MG63 (cell line): ENCODE data around the gene PGBD2. TPM values are rescaled to one million over a fixed set of nuclear protein-coding genes. Genes with fewer than 3 reads are reported as not detected.
"Not testable (repeated sequence)": the region's sequence is repeated elsewhere in the genome, so short reads cannot be mapped to it uniquely, and the experiment has no call there.

ENCODE experiments used
- DNase-seq: peaks from one replicate; pipeline ENCODE4 v3.0.0-alpha.2; 2020
- H3K27me3 ChIP-seq: fragments of 250-450 bp; sonication (Bioruptor Pico); 2 replicates; pipeline ENCODE4 v1.5.1; 2020; ENCODE audit warnings: mild to moderate bottlenecking, moderate library complexity
- H3K36me3 ChIP-seq: fragments of 250-450 bp; sonication (Bioruptor Pico); 2 replicates; pipeline ENCODE4 v1.5.1; 2020; ENCODE audit warnings: mild to moderate bottlenecking, moderate library complexity
- H3K4me3 ChIP-seq: fragments of 250-450 bp; sonication (Bioruptor Pico); 2 replicates; pipeline ENCODE4 v1.5.1; 2020; ENCODE audit warnings: mild to moderate bottlenecking, moderate library complexity
- H3K9me3 ChIP-seq: fragments of 250-450 bp; sonication (Bioruptor Pico); 2 replicates; pipeline ENCODE4 v1.5.1; 2020; ENCODE audit warnings: mild to moderate bottlenecking, moderate library complexity
- total RNA-seq: library from RNA; depleted of rRNA; stranded (reverse); fragments of >200 nt; shearing (Covaris generic); gene quantifications from 2 replicates; pipeline ENCODE4 v1.2.3, GENCODE V29; 2014; ENCODE audit warnings: low replicate concordance

The PGBD2 gene
- total RNA-seq, 1 experiment from 2014 or later: 7.0 TPM

DNA sequence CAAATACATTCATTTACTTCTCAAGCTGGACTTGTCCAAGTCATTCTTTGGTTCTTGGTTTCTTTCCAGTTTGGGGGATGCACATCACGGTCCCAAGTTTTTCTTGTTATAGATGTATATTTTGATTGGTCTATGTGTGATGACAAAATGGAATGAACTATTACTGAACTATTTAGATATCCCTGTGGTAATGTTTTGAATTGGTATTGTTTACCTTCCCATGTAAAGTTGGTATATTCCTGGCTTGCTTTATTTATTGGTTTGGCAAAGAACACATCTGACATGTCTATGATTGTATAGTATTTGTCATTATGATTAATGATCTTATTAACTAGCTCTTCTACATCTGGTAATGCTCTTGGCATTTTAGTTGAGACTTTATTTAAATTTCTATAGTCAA is 24.8 kb upstream of the PGBD2 start:
- H3K36me3 ChIP-seq: no peaks in the 10 kb centered on the region
- no peak for DNase-seq
- H3K9me3 ChIP-seq: no peaks in the 10 kb centered on the region; the same call in 1 of the 2 replicates

DNA sequence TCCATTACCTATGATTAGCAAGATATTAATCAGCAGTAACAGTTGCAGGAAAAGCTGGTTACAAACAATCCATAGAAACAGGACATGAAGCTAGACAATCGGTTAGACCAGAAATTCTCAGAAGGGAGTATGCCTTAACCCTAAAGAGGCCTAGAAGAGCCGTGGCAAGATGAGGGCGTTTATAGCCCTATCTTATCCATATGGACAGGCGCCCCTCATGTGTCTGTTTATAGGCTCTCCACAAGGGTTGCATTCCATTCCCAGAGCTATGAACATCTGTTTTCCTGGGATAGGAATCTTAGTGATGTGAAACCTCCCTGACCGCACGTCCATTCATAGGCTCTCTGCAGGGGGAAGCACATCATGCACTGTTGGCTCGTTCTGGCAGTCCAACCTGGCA is 23.6 kb upstream of the PGBD2 start:
- H3K27me3 ChIP-seq, H3K4me3 ChIP-seq, DNase-seq, H3K36me3 ChIP-seq, H3K9me3 ChIP-seq: not testable (repeated sequence)

More for the DNA sequence above, 24.8 kb upstream of the PGBD2 start:
- Histone ChIP-seq H3K27me3 (0 out of 2 replicates have a peak, but pooled peaks cover 3% of the 10 kb centered on the region), H3K4me3 (no peak overlapping the region)

DNA sequence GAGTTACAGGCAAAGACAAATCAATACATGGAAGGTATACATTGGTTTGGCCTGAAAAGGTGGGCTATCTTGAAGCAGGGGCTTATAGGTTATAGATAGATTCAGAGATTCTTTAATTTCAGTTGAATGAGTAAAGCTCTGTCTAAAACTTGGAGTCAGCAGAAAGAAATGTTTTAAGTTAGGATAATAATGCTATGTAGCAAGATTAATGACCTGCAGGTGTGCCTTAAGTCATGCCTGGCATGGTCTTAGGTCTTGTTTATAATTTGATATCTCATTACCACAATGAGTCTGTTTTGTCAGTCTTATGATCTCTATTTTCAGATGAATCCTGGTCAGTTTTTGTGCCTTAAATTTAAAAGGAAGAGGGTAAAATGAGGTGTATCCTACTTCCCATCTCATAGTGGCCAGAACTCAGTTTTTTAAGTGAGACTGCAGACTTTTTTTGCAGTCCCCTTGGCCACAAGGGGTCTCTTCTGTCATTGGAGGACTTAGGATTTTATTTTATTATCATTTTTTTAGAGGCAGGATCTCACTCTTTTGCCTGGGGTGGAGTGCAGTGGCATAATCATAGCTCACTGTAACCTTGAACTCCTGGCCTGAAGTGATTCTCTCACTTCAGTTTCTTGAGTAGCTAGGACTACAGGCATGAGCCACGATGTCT is 21.3 kb upstream of the PGBD2 start:
- no peak for DNase-seq
- Histone ChIP-seq H3K27me3 (no peaks in the 10 kb centered on the region), H3K4me3 (no peak overlapping the region), H3K36me3 (no peaks in the 10 kb centered on the region), H3K9me3 (no peaks in the 10 kb centered on the region; the same call in 1 of the 2 replicates)

DNA sequence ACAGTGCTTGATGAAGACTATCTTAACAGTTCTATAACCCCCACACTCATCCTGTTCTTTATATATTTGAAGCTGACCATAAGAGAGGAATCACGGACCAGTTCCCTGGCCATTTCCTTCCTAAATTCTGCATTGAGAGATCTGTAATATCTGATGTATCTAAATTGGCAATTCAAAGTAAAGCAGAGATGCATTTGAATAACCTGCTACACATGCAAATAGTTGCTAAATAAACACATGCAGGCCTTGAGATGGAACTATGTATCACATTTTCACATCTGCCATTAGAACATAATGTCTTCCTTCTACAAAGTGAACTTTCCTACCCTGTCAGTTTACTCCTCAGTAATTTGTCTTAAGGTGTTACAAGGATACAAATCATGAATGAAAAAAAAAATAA is 20.4 kb upstream of the PGBD2 start:
- Histone ChIP-seq H3K9me3 (no peaks in the 10 kb centered on the region; the same call in 1 of the 2 replicates), H3K27me3 (no peaks in the 10 kb centered on the region), H3K4me3 (no peak overlapping the region), H3K36me3 (no peaks in the 10 kb centered on the region)
- no peak for DNase-seq

DNA sequence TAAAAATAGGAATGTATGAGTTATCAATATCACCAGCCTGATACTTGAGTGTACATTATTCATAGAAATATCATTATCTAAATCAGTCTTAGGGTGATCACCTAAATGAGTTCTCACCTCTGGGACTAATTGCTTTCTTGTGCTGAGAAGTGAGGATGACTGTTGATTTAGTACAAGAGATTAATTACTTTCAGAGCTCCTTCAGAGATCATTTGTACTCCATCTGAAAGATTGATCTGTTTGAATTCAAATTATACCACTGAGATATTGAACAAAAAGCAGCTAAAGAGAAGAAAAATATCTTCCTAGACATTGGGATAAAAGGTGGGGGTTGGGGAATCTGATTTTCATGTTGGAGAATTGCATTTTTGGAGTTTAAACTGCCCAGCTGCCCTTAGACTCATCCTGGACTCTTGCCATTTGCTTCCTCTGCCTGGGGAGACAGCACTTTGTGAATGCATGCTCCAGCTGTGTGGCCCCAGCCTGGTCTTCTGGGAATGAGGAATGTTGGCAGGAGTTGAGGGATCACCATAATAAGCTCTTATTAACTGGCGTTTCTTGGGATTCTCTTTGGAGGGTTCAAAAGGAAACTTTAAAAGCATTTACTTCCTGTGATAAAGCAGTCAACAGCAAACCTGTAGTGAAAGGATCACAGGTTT is 19.7 kb upstream of the PGBD2 start:
- Histone ChIP-seq H3K27me3 (no peaks in the 10 kb centered on the region), H3K9me3 (no peaks in the 10 kb centered on the region; the same call in 1 of the 2 replicates), H3K36me3 (no peaks in the 10 kb centered on the region), H3K4me3 (no peak overlapping the region)
- peak; percentile 75 for DNase-seq

DNA sequence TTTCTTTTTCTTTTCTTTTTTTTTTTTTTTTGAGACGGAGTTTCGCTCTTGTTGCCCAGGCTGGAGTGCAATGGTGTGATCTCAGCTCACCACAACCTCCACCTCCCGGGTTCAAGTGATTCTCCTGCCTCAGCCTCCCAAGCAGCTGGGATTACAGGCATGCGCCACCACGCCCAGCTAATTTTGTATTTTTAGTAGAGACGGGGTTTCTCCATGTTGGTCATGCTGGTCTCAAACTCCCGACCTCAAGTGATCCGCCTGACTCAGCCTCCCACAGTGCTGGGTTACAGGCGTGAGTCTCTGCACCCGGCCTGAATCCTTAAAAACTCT is 16.2 kb upstream of the PGBD2 start:
- not testable (repeated sequence) for DNase-seq, H3K27me3 ChIP-seq, H3K36me3 ChIP-seq, H3K9me3 ChIP-seq, H3K4me3 ChIP-seq

DNA sequence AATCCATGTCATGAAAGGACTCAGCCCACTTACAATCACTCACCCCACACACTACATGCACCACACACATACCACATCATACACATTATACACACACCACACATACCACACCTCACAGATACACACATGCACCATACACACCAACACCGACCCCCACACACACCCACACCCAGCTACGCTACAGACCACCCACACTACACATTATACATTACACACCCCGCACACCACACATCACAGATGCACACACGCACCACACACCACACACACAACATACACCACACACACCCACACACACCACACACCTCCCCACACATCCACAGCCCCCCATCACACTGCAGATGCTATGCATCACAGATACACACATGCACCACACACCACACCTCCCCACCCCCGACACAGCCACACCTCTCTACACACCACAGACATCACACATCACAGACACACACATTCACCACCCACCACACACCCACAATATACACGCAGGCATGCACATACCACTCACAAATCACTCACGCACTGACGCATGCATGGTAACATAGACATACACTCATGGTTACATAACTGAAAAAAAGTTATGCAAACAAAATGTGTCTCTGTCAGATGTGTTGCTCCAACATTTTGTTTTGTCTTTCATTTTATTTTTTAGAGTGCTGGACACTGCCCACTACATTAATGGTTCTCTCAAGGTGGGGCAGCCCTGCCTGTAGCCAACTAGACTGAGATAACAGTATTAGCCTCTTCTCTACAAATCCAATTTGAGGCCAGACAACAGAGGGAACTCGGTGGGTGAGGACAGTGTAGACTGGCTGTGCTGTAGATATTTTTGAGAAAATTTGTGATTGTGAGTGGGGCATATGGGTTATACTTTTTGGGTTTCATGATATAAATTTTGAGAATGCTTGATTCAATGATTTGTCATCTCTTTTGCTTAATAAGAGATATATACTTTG is 15.2 kb upstream of the PGBD2 start:
- H3K9me3 ChIP-seq: no peaks in the 10 kb centered on the region
- H3K27me3 ChIP-seq: no peaks in the 10 kb centered on the region; the same call in 1 of the 2 replicates
- H3K36me3 ChIP-seq: no peaks in the 10 kb centered on the region
- no peak overlapping the region for H3K4me3 ChIP-seq
- no peak for DNase-seq

DNA sequence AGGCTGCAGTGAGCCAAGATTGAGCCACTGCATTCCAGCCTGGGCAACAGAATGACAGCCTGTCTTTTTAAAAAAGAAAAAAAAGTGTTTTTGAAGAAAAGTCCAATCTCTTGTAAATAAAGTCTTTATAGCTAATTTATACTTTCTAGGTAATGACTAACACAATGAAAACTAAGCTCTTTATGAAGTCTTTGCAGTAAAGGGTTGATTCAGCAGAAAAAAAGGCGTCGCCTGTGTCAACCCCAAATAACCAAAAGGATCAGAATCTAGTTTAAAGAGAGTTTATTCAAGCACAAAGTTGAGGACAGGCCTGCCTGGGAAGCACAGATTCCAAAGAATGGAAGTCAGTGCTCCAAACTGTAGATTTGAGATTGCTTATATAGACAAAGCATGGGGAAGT is 14.3 kb upstream of the PGBD2 start:
- Histone ChIP-seq H3K9me3 (no peaks in the 10 kb centered on the region), H3K4me3 (no peak overlapping the region), H3K27me3 (no peaks in the 10 kb centered on the region; the same call in 1 of the 2 replicates), H3K36me3 (no peaks in the 10 kb centered on the region)
- no peak for DNase-seq

DNA sequence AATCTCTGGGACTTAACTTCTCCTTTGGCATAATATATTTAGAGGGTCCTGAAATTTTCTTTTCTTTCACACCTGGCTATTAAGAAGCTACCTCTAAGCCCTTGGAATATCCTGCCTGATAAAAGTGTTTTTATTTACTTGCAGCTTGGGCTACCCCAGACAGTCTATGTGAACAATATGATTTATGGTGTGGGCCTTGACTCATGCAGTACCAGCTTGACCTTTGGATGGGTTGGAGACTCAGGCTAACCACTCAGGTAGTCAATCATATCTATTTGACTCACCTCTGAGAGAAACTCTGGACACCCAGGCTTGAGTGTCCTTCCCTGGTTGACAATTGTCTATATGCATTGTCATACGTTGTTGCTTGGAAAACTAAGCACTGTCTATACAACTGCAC is 13.4 kb upstream of the PGBD2 start:
- Histone ChIP-seq H3K4me3 (no peak overlapping the region), H3K27me3 (no peaks in the 10 kb centered on the region; the same call in 1 of the 2 replicates), H3K9me3 (no peaks in the 10 kb centered on the region), H3K36me3 (no peaks in the 10 kb centered on the region)
- DNase-seq: no peak

DNA sequence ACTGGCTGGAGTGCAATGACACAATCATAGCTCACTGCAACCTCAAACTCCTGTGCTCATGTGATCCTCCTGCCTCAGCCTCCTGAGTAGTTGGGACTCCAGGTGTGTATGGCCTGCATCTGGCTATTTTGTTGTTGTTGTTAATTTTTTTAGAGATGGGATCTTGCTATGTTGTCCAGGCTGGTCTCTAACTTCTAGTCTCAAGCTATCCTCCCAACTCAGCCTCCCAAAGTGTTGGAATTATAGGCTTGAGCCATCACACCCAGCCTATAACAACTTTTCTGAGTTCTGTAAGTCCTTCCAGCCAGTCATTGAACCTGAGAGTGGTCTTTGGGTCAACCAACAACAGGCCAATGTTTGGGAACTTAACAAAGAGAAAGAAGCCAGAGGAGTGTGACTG is 11.2 kb upstream of the PGBD2 start:
- H3K9me3 ChIP-seq: no peaks in the 10 kb centered on the region; the same call in 1 of the 2 replicates
- H3K36me3 ChIP-seq: no peaks in the 10 kb centered on the region
- no peak overlapping the region for H3K4me3 ChIP-seq
- no peaks in the 10 kb centered on the region; the same call in 1 of the 2 replicates for H3K27me3 ChIP-seq
- DNase-seq: no peak

DNA sequence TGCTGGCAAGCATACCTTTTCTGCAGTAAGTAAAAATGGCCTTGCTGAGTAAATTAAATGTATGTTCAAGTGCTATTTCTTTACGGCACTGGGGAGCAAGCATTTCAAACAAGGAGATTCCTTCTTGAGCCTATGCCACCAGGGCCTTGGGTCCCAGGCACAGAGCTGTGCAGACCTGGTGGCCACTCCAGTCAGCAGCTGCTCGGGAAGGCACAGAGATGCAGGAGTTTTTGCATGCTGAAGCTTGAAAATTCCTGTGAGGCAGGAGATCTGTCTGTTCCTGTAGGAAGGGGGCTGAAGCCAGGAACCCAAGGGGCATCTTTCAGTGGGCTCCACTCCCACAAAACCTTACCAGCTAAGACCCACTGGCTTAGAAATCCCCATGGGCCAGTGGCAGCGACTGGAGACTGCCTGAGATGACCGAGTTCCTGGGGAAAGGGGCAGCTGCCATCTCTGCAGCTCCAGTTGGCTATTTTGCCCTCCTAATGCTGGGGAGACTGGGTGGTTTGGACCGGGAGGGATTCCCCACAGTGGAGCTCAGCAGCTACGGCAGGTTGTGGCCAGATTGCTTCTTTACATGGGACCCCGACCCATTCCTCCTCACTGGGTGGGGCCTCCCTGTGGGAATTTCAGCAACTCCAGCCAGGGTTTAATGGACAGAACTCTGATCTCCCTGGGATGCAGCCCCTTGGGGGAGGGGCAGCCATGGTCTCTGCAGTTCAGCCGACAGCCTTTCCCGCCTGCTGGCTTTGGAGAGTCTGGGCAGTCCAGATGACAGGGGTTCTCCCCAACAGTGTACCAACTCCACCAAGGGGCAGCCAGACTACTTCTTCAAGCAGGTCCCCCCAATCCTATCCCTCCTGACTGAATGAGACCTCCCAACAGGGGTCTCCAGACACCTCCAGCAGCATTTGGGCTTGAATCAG is 8.4 kb upstream of the PGBD2 start:
- Histone ChIP-seq H3K27me3 (peaks cover 13% of the 10 kb centered on the region), H3K9me3 (no peaks in the 10 kb centered on the region; the same call in 1 of the 2 replicates), H3K36me3 (no peaks in the 10 kb centered on the region), H3K4me3 (no peak overlapping the region)
- no peak for DNase-seq

DNA sequence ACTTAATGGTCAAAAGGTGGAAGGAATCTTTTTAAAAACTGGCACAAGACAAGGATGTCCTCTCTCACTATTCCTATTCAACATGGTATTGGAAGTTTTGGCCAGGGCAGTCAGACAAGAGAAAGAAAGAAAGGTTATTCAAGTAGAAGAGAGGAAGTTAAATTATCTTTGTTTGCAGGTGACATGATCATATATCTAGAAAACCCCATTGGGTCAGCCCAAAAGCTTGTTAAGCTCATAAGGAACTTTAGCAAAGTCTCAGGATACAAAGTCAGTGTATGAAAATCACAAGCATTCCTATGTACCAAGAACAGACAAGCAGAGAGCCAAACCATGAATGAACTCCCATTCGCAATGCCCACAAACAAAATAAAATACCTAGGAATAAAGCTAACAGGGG is 5.4 kb upstream of the PGBD2 start:
- no peaks in the 10 kb centered on the region; the same call in 1 of the 2 replicates for H3K9me3 ChIP-seq
- DNase-seq: no peak
- no peak overlapping the region for H3K4me3 ChIP-seq
- H3K36me3 ChIP-seq: no peaks in the 10 kb centered on the region
- peaks cover 13% of the 10 kb centered on the region for H3K27me3 ChIP-seq

DNA sequence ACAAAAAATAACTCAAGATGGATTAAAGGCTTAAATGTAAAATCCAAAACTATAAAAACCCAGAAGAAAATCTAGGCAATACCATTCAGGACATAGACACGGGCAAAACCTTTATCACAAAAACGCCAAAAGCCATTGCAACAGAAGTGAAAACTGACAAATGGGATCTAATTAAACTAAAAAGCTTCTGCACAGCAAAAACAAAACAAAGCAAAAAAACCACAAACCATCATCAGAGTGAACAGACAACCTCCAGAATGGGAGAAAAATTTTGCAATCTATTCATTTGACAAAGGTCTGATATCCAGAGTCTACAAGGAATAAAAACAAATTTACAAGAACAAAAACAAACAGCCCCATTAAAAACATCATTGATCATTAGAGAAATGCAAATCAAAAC is 4.5 kb upstream of the PGBD2 start:
- Histone ChIP-seq H3K27me3 (peaks cover 13% of the 10 kb centered on the region), H3K9me3 (no peaks in the 10 kb centered on the region; the same call in 1 of the 2 replicates), H3K36me3 (no peaks in the 10 kb centered on the region), H3K4me3 (no peak overlapping the region)
- DNase-seq: no peak

DNA sequence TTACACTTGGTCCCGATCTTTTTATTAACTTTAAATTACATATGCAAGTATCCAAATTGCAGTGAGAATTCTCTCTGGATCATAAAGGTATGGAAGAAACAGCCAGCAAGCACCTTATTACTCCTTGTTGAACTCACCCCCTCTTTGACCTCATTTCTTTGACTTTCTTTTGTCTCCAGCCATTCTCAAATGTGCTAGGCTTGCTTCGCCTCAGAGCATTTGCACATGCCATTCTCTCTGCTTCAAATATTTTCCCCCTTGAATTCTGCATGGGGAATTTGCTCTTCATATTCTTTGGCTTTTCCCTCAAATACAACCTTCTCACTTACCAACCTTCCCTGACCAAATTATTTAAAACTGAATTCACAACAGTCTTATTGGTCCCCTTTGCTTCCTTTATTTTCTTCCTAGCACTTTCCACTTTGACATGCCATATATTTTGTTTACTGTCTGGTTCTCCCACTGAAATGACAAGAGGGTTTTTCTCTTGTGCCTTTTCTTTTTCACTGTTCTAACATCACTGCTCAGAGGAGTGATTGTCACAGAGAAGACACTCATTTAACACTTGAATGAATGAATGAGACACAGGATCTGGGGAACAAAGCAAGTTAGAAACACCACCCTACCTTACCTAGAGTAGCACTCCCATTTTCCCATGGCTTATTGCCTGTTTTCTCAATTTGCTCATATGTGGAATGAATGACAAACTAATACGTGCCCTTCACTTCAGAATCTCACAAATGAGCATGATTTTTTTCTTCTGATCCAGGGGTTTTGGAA is 1.4 kb upstream of the PGBD2 start:
- no peaks in the 10 kb centered on the region for H3K36me3 ChIP-seq
- H3K4me3 ChIP-seq: no peak overlapping the region
- no peak for DNase-seq
- peaks cover 13% of the 10 kb centered on the region for H3K27me3 ChIP-seq
- H3K9me3 ChIP-seq: no peaks in the 10 kb centered on the region

DNA sequence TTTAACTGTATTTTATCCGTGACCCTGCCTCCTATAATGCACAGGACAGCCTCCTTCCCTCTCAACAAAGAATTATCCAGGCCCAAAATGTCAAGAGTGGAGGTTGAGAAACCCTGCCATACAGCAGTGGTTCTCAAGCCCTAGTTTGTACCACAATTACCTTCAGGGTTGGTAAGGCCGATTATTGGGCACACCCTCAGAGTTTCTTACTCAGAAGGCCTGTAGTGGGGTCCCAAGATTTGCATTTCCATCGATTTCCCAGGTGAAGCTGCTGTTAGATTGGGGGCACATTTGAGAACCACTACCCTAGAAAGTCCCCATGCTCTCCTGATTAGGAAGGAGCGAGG is 400 bp upstream of the PGBD2 start:
- Histone ChIP-seq H3K4me3 (peak overlapping the region; percentile 72), H3K27me3 (peaks cover 9% of the 10 kb centered on the region; the same call in 1 of the 2 replicates)
- DNase-seq: no peak

More for the DNA sequence above, 400 bp upstream of the PGBD2 start:
- no peaks in the 10 kb centered on the region for H3K9me3 ChIP-seq
- no peaks in the 10 kb centered on the region for H3K36me3 ChIP-seq
